Mesendoderm (in vitro differentiated cells): ENCODE measurements around the gene NENF.
"Not testable (repeated sequence)": the region's sequence is repeated elsewhere in the genome, so short reads cannot be mapped to it uniquely, and the experiment has no call there.

Experiments used
- DNase-seq: peaks from one replicate; pipeline ENCODE4 v3.0.0; 2013
- H2AK5ac ChIP-seq: 2 replicates; pipeline ENCODE4 v1.6.1; 2013; ENCODE audit warnings: low read length, inconsistent platforms
- H2BK120ac ChIP-seq: 2 replicates; pipeline ENCODE4 v1.6.1; 2013; ENCODE audit warnings: low read depth, mild to moderate bottlenecking, low read length, moderate library complexity, mixed read lengths
- H2BK15ac ChIP-seq: replicated peaks from 2 replicates; pipeline ENCODE4 v1.6.1; 2013; ENCODE audit warnings: low read depth, mild to moderate bottlenecking, moderate library complexity
- H2BK5ac ChIP-seq: 2 replicates; pipeline ENCODE4 v1.6.1; 2013; ENCODE audit warnings: low read length, inconsistent platforms
- H3K18ac ChIP-seq: 2 replicates; pipeline ENCODE4 v1.6.1; 2013; ENCODE audit warnings: mild to moderate bottlenecking, low read length, mixed read lengths
- H3K23ac ChIP-seq: one replicate; pipeline ENCODE4 v1.6.1; 2013; ENCODE audit warnings: low read length
- H3K27ac ChIP-seq: 2 replicates; pipeline ENCODE4 v1.5.1; 2013; ENCODE audit warnings: low read depth, mild to moderate bottlenecking, inconsistent platforms, low read length, moderate library complexity
- H3K27me3 ChIP-seq: 2 replicates; pipeline ENCODE4 v1.6.1; 2013; ENCODE audit warnings: low read length, control low read depth, mild to moderate bottlenecking, inconsistent platforms; ENCODE audit not compliant: insufficient read depth, poor library complexity
- H3K36me3 ChIP-seq: 2 replicates; pipeline ENCODE4 v1.6.1; 2013; ENCODE audit warnings: low read length, inconsistent platforms; ENCODE audit not compliant: control insufficient read depth, insufficient read depth
- H3K4ac ChIP-seq: one replicate; pipeline ENCODE4 v1.6.1; 2013; ENCODE audit warnings: low read depth, mild to moderate bottlenecking, low read length, moderate library complexity
- H3K4me1 ChIP-seq: 2 replicates; pipeline ENCODE4 v1.6.1; 2013; ENCODE audit warnings: low read depth, low read length, inconsistent platforms; ENCODE audit not compliant: control insufficient read depth
- H3K4me2 ChIP-seq: 2 replicates; pipeline ENCODE4 v1.6.1; 2013; ENCODE audit warnings: low read length
- H3K4me3 ChIP-seq: 2 replicates; pipeline ENCODE4 v1.5.1; 2013; ENCODE audit warnings: mild to moderate bottlenecking, low read length
- H3K56ac ChIP-seq: one replicate; pipeline ENCODE4 v1.6.1; 2013; ENCODE audit warnings: low read length
- H3K79me1 ChIP-seq: 2 replicates; pipeline ENCODE4 v1.6.1; 2013; ENCODE audit warnings: low read length, inconsistent platforms
- H3K79me2 ChIP-seq: 2 replicates; pipeline ENCODE4 v1.6.1; 2013; ENCODE audit warnings: mild to moderate bottlenecking, low read length; ENCODE audit not compliant: control insufficient read depth, insufficient read depth
- H3K9ac ChIP-seq: 2 replicates; pipeline ENCODE4 v1.6.1; 2013; ENCODE audit warnings: low read length, inconsistent platforms
- H4K5ac ChIP-seq: one replicate; pipeline ENCODE4 v1.6.1; 2013; ENCODE audit warnings: low read length
- H4K8ac ChIP-seq: one replicate; pipeline ENCODE4 v1.6.1; 2013; ENCODE audit warnings: low read depth, mild to moderate bottlenecking, control low read depth, low read length, moderate library complexity
- WGBS: extraction: QIAGEN DNeasy Blood & Tissue Kit; methylation state at CpG from one replicate; pipeline ENCODE4 v1.1.7; 2013; ENCODE audit warnings: low lambda C conversion rate, missing lambda C conversion rate; ENCODE audit not compliant: insufficient coverage; ENCODE audit errors: extremely low coverage; 5-methylcytosine and 5-hydroxymethylcytosine counted together

The NENF gene

GRCh38 chr1:212477014-212477679, 44.4 kb downstream of the NENF start:
- H3K23ac ChIP-seq: no peak overlapping the region
- no peaks in the 10 kb centered on the region for H3K27me3 ChIP-seq
- H3K9ac ChIP-seq: no peak overlapping the region
- no peak overlapping the region for H3K4me2 ChIP-seq
- DNase-seq: peak; percentile 94
- no peaks in the 10 kb centered on the region for H3K36me3 ChIP-seq
- no peaks in the 10 kb centered on the region for H3K79me2 ChIP-seq
- H2AK5ac ChIP-seq: no peak overlapping the region
- H2BK5ac ChIP-seq: no peak overlapping the region
- H4K8ac ChIP-seq: no peak overlapping the region
- no CpG with 5 or more reads among the region's 12 CpGs for WGBS
- no peak overlapping the region for H2BK120ac ChIP-seq
- H3K27ac ChIP-seq: no peak overlapping the region
- H3K4me3 ChIP-seq: no peak overlapping the region
- H3K4me1 ChIP-seq: no peaks in the 10 kb centered on the region
- no peak overlapping the region for H3K18ac ChIP-seq
- H3K4ac ChIP-seq: no peak overlapping the region
- no peak overlapping the region for H4K5ac ChIP-seq
- no peak overlapping the region for H2BK15ac ChIP-seq
- H3K79me1 ChIP-seq: no peaks in the 10 kb centered on the region
- no peak overlapping the region for H3K56ac ChIP-seq

- no peak overlapping the region for H3K18ac ChIP-seq
- H3K4me2 ChIP-seq: no peak overlapping the region
- H3K36me3 ChIP-seq: no peaks in the 10 kb centered on the region
- no peaks in the 10 kb centered on the region for H3K79me2 ChIP-seq
- H3K56ac ChIP-seq: no peak overlapping the region
- no peak overlapping the region for H2BK5ac ChIP-seq
- H3K4me3 ChIP-seq: no peak overlapping the region
- H3K4ac ChIP-seq: no peak overlapping the region
- H3K79me1 ChIP-seq: no peaks in the 10 kb centered on the region
- no peak overlapping the region for H3K9ac ChIP-seq
- H4K5ac ChIP-seq: no peak overlapping the region
- H2BK15ac ChIP-seq: no peak overlapping the region
- H4K8ac ChIP-seq: no peak overlapping the region
- H3K27me3 ChIP-seq: no peaks in the 10 kb centered on the region
- H3K27ac ChIP-seq: no peak overlapping the region
- no peak for DNase-seq
- no peaks in the 10 kb centered on the region for H3K4me1 ChIP-seq
- whole genome bisulfite sequencing: no CpG with 5 or more reads among the region's 8 CpGs
- H2AK5ac ChIP-seq: no peak overlapping the region
- H2BK120ac ChIP-seq: no peak overlapping the region
- no peak overlapping the region for H3K23ac ChIP-seq
Observed at GRCh38 chr1:212477680-212478466, 45.2 kb downstream of the NENF start.

- Histone ChIP-seq H3K4me2 (no peak overlapping the region), H3K23ac (no peak overlapping the region), H3K79me2 (no peaks in the 10 kb centered on the region), H3K9ac (no peak overlapping the region), H2BK15ac (no peak overlapping the region), H3K4me3 (no peak overlapping the region), H3K18ac (no peak overlapping the region), H3K36me3 (no peaks in the 10 kb centered on the region), H3K4me1 (no peaks in the 10 kb centered on the region), H2AK5ac (no peak overlapping the region), H3K27me3 (no peaks in the 10 kb centered on the region), H3K79me1 (no peaks in the 10 kb centered on the region), H4K5ac (no peak overlapping the region), H4K8ac (no peak overlapping the region), H2BK5ac (no peak overlapping the region), H2BK120ac (no peak overlapping the region), H3K56ac (no peak overlapping the region), H3K4ac (no peak overlapping the region), H3K27ac (no peak overlapping the region)
- no peak for DNase-seq
- no CpG with 5 or more reads among the region's 12 CpGs for WGBS
Observed at GRCh38 chr1:212478467-212479025, 45.8 kb downstream of the NENF start.

GRCh38 chr1:212479188-212479587, 46.5 kb downstream of the NENF start:
- H3K4me2 ChIP-seq: no peak overlapping the region
- no peaks in the 10 kb centered on the region for H3K4me1 ChIP-seq
- no peak overlapping the region for H3K4me3 ChIP-seq

GRCh38 chr1:212480711-212481437, 48.2 kb downstream of the NENF start:
- not testable (repeated sequence) for H3K4me1 ChIP-seq, H3K56ac ChIP-seq, H3K36me3 ChIP-seq, H2BK5ac ChIP-seq, H4K5ac ChIP-seq, H3K23ac ChIP-seq, H3K27me3 ChIP-seq, H3K79me2 ChIP-seq, H4K8ac ChIP-seq, H3K9ac ChIP-seq, H2BK15ac ChIP-seq, H3K18ac ChIP-seq, H3K4ac ChIP-seq, H2BK120ac ChIP-seq, H3K4me3 ChIP-seq, H2AK5ac ChIP-seq, H3K27ac ChIP-seq, DNase-seq, H3K79me1 ChIP-seq, H3K4me2 ChIP-seq
- WGBS: no CpG with 5 or more reads among the region's 11 CpGs

More at GRCh38 chr1:212479188-212479587, 46.5 kb downstream of the NENF start:
- Histone ChIP-seq H2BK120ac (no peak overlapping the region), H2AK5ac (no peak overlapping the region), H3K79me2 (no peaks in the 10 kb centered on the region), H3K27ac (no peak overlapping the region), H2BK5ac (no peak overlapping the region), H3K56ac (no peak overlapping the region), H3K36me3 (no peaks in the 10 kb centered on the region), H3K79me1 (no peaks in the 10 kb centered on the region), H3K18ac (no peak overlapping the region), H3K23ac (no peak overlapping the region), H3K27me3 (no peaks in the 10 kb centered on the region), H2BK15ac (no peak overlapping the region), H3K4ac (no peak overlapping the region), H4K5ac (no peak overlapping the region), H4K8ac (no peak overlapping the region), H3K9ac (no peak overlapping the region)
- no peak for DNase-seq
- WGBS: no CpG with 5 or more reads among the region's 7 CpGs
